Measurements from ENCODE around the gene RUNX1.

The RUNX1 gene

GRCh38 chr21:35035116-35035515, 14.0 kb downstream of the RUNX1 start:
- DNase-seq = no peak

DNA sequence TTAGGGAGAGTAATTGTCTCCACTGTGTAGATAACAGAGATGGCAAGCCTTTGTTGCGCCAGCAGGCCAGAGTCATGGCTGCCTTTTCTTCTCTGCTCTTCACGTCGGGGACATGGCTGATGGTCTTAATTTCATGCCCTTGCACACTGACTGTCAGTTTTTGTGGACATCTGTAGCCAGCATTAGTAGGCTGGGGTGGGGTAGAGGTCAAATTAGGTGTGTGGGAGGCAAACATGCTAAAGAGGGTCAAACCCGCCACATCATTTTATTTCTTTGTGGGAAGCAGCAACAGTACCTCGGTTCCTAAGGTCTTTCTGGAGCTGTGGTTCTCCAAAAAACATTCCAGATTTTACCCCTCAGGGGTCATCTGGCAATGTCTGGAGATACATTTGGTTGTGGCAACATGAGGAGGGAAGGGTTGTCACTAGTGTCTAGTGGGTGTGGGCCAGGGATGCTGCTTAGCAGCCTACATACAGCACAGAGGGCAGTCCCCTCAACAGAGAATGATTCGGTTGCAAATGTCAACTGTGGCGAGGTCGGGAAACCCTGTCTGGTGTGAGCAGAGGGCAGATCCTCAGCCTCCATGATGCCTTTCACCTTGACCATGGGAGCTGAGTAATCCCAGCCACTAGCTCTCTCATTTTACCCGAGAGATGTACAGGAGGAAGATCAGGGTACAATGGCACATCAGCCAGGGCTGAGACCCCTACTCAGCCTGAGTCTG, 14.7 kb downstream of the RUNX1 start:
- DNase-seq = no peak

DNA sequence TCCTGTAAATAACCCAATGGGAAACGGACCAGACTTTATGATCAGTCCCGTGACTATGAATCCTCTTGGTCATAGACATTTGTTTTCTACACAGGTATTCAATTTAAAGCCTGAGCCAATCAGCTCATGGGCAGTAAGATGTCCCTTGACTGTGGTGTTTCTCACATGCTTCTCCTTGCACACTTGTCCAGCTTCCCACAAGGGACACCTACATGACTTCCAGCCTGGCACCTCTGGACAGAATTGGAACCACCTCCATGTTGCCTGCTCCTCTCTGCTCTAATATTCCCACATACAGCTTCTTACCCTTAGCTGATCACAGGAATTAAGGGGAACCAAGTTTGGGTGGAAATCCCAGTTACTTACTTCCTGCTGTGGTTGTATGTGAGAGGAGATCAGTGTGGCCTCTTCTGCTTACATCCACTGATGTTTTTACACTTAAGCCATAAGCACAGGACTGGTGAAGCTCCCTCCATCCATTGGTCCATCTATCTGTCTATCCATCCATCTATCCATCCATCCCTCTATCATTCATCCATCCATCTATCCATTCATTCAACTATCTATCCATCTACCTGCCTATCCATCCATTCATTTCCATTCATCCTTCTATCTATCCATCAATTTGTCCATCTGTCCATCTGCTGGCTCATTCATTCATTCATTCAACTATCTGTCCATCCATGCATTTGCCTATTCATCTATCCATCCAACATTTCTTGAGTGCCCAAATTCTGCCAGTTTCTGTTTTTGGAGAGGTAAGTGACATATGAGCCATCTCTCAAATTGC, 16.4 kb downstream of the RUNX1 start:
- no peak for DNase-seq

- DNase-seq = no peak
Measured at GRCh38 chr21:35028451-35028978, 20.6 kb downstream of the RUNX1 start.

DNA sequence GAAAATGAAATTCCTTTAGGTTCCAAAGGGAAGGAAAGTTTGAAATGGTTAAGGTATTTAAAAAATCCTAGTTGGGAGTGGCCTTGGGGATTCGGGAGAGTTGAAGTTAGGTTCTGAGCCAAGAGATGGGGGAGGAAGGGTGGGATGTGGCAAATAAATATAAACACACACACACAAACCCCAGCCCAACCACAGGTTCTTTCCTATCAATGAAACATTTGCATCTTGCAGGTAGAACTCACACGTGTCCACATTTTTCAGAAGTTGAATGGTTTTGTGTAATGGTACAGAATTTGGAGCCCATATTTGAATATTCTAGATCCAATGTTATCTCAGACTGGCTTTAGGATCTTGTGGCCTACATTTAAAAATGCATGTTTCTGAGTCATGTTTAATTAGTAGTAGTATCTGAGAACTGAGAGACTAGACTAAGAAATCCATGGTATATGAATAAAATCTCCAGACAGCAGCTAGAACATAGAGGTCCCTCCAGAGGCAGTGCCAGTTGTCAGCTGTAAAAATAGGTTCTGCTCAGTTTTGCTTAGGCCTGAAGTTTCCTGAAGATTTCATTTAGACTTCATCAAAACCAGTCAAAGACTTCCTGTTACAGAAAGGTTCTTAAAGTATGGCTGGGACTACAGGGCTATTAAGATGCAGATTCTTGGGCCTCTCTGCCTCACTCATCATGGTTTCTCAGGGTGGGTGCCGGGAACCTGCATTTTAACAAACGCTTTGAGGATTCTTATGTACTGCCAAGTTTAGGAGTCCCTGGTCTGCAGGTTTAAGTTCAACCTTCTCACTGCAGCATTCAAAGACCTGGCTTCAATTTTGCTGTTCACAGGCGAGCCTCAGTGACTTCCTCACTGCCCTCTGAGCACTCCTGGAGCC, 21.3 kb downstream of the RUNX1 start:
- DNase-seq = no peak

GRCh38 chr21:35026617-35027562, 22.2 kb downstream of the RUNX1 start:
- peak; percentile 69 for DNase-seq

- DNase-seq = no peak
Measured at GRCh38 chr21:35026153-35026500, 23.0 kb downstream of the RUNX1 start.

DNA sequence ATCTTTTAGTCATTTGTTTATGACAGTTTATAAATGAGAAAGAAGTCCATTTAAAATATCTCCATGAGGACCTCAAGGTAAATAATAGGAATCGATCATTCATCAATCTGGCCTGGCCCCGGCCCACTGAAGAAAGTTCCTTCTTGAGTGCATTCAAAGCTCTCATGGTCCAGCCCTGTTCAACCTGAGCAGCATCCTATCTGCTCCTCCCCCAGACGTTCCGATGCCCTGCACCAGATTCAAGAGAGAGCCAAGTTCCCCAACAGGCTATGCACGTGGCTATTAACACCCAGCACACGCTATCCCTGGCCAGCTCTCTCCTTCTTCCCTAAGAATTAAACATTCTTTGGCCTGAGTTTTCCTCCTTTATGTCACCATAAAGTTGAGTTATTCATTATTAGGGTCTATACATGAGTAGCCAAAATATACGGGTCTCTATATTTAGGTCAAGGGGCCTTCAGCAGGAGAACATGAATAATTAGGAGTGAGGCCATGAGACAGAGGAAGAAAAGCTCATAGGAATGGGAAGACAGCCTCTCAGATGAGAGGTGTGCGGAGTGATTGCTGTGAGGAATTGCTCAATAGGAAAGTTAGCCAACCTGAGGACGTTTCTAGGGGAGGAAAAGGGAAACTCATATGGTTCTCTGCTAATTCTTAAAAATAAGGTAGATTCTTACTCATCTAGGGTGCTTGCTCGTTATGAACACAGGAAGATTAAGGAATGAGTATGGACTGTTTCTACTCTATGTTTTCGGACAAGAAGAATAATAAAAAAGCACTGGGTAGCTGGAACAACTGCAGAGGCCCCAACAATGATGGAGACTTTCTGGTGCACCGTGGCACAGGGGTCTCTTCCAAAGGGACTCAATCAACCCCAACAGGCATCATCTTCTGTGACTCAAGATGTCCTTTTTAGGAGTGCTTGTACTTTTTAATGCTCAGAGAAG, 23.6 kb downstream of the RUNX1 start:
- DNase-seq = no peak

DNA sequence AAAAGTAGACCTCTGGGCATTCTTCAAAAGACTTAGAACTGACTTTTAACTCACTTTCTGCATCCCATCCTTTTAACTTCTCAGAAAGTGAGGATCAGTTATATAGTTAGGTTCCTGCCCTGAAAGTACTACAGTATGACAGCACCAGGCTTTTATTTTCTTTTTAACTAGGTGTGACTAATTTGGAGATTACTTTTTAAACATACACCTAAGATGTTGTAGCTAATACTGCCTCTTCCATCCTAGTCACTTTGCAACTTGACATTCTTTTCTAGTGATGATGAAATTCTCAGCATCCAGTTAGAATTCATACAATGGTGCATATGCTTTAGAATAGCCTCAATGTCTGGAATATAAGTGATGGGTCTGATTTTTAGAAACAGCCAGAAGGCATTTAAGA, 24.6 kb downstream of the RUNX1 start:
- no peak for DNase-seq

GRCh38 chr21:35024071-35024420, 25.1 kb downstream of the RUNX1 start:
- no peak for DNase-seq

- no peak for DNase-seq
Measured at GRCh38 chr21:35023396-35024070, 25.6 kb downstream of the RUNX1 start.

DNA sequence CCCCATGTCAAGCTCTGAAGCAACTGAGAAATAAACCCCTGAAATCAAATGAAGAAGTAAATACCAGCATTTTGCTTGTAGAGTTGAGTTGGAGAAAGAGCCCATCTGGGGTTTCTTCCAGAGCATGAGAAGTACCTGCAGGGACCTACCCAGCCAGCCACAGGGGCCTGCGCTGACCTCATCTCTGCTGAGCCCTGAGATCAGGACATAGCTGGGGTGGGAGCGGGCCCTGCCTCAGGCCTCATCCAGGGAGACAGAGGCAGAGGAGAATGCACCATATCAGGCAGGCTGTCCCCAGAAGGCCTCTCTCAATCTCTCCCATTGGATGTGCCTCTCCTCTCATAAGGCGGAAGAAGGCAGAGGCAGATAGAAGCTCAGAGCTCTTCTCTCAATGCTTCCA, 27.6 kb downstream of the RUNX1 start:
- DNase-seq = no peak

- no peak for DNase-seq
Measured at GRCh38 chr21:35020902-35021301, 28.2 kb downstream of the RUNX1 start.

DNA sequence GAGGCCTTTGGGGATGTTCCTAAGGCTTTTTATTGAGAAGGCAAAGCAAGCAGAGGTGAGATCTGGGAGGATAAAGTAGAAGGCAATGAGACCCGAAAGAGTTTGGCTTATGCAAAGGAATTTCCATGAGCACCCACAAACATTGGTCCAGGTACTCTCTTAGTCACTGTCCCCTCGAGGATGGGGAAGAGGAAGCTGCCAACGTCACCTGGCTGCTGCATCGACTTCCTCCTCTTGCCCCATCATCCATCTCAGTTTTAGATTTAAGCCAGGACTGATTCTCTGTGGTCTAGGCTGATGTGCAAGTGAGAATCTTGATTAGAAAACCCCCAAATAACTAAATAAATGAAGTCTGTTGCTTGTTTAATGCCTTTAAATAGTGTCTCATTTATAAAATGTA, 28.7 kb downstream of the RUNX1 start:
- no peak for DNase-seq

DNA sequence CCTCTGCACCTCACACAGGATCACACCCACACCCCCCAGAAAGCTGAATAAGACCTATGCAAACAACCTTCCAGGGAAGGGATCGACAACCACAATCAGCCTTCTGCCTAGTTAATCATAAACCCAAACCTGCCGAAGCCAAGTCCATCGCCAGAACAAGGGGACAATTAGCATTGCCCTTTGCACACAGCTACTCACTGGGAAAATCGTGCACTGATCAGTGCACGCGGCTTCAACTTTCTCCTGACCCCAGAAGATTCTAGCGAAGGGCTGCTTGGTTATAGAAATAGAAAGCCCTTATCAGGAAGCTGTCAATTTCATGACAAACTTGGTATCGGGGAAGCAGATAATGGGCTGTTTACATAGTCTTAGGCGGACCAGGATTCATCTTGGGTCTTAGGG, 29.5 kb downstream of the RUNX1 start:
- no peak for DNase-seq

- no peak for DNase-seq
Measured at GRCh38 chr21:35017256-35017655, 31.8 kb downstream of the RUNX1 start.

DNA sequence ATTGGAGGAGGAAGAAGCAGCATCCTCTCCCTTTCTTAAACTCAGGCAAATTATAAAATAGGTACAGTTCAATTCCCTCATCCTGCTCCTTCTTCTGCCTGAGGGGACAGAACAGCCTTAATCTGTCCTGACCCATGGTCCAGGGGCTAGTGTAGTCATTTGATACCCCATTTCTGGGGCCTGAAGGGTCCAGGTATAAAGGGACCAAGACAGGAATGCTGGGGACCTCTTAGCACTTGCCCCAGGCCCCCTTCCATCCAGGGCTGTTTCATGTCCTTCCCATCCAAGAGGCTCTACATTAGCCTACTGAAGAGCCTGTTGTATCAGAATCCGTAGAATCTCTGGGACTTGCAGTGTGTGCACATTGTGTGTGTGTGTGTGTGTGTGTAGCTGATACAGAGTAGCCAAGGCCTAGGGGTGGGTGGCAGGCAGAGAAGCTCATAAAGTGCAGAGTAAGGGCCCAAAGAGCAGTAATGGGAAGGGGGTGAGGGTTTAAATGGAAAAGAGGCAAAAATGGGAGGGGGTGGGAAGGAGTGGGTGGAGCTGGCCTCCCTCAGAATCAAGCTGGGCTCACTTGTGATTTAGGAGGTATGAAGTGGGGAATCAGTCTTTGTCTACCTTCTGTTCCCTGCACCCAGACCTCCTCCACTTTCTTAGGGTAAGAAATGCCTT, 32.4 kb downstream of the RUNX1 start:
- DNase-seq = no peak

- DNase-seq = no peak
Measured at GRCh38 chr21:35016071-35016470, 33.0 kb downstream of the RUNX1 start.

DNA sequence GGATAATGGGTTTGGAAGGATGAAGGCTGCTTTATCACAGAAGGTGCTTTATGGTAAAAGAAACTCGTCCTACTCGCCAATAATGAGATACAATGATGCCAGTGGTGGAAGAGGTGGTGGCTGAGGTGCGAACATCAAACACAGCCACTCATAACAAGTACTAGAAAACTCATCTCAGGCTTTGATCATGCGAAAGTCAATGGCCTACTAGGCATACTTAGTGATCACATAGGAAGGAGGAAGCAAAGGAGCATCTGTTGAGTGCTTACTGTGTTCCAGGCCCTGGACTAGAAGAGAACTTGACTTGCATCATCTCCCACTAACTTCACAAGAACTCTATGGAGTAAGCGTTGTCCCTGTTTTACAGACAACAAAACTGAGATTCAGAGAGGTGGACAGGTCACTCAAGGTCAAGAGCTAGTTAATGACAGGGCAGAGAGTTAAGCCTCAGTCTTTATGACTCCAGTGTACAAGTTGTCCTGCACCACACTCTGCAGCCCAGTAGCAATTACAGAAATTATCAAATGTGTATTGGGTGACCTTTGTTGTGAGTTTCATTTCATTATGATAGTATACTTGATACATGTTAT, 33.6 kb downstream of the RUNX1 start:
- DNase-seq = no peak

All from eye (tissue), 1 donor.